Stimulated activated CD8-positive, alpha-beta memory T cell treated with anti-CD3 and anti-CD28 coated beads, Interleukin-12 subunit alpha, Interleukin-12 subunit beta, amount 100 ng/mL, for 24 hours (primary cell): ENCODE measurements around the gene ZNF304.
A peak's percentile ranks its signal among the peaks of the same experiment; 100 is the strongest.
"Not testable (repeated sequence)": the region's sequence is repeated elsewhere in the genome, so short reads cannot be mapped to it uniquely, and the experiment has no call there.

Experiments
- DNase-seq: peaks from one replicate; pipeline ENCODE4 v3.0.0-alpha.2; 2020; ENCODE audit errors: extremely low read depth

The ZNF304 gene

DNA sequence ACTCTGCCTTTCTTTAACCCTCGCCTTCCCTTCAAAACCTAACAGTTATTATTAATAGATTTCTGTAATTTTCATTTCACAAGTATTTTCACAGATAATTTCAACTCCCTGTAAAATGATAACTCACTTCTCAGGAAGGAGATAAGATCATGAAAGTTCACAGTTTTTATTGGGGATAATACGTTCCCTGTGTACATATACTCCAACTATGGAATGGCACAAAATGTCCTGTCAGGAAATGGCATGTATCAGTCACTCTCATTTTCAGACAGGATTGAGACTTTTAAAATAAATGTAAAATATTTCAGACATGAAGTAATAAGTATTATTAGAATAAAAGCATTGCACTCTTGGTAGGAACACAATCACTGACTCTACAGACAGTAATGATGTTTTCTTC, 11.3 kb downstream of the ZNF304 start:
- no peak for DNase-seq

DNA sequence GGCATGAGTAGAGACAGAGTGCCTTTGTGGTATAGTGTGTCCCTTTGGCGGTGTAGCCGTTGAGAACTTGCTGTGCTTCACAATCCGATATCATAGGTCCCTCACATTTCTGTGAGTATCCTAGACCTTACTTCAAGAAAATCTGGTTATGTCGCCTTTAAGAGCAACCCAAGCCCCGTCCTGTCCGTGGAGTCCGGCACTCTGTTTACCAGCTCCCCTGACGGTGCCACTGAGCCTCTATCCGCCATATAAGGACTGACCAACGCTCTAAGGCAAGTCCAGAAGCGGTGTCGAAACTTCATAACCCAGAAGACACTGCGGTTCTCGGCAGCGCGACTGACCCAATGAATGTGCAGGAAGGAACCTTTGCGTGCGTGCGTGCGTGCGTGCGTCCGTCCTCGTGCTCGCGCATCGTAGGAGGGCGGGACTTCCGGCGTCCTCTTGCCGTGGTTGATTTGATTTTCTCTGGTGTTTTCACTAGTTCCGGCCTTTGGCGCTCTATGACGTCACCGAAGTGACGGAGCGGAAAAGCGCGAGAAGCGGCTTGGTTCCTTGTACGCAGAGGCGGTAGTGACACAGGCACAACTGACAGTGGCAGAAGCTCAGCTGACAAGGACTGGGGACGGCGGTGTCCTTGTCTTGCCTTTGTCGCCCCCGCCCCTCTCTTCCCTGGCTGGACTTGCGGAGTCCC, 12.1 kb downstream of the ZNF304 start, which contains the start of the genes TRAPPC2B and ZNF547:
Gene TRAPPC2B, plus strand, starts transcription at position 555 of the 691 bp plus-strand sequence. CDS start 1,283 bp downstream, outside the sequence.
Gene ZNF547, plus strand, starts transcription at position 555 of the 691 bp plus-strand sequence. CDS start 5,005 bp downstream, outside the sequence.
- DNase-seq, result peak; percentile 92

DNA sequence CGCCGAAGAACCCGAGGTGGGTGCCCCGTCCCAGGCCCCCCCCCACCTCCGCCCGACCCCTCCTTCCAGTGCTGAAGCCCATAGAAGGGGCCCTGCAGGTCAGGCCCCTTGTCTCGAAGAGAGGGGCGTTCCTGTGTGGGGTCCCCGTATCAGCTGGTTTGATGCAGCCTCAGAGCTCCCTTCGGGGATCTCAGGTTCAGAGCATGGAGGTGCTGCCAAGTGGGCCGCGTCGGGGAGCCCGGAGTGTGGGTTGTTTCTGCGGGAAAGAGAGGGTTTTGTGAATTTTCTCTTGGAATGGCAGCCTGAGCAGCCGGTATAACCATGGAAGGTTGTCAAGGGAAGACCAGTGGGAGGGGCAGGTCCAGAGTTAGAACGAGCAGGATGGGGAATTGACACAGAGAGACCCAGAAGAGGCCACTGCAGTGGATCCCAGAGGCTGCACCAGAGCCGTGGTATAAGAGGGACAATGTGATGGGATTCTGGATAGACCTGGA, 12.7 kb downstream of the ZNF304 start:
- DNase-seq, result no peak

DNA sequence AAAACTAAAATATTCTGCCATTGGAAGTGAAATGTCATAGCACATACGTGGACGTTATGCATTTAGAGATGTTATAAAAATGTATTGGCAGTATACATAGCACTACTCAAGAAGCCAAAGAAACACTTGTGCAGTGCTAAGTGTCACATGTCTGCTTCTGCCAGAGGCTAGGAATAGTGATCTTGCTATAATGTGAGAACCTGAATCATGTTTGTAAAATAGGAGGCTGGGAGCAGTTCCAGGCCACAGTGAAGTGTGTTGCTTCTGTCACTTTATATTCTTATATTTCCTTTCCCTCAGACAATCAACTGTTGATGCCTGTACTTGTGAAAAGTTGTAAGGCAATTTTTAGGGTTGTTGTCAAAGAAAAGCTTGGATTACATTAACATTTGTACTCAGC, 15.7 kb downstream of the ZNF304 start:
- no peak for DNase-seq

DNA sequence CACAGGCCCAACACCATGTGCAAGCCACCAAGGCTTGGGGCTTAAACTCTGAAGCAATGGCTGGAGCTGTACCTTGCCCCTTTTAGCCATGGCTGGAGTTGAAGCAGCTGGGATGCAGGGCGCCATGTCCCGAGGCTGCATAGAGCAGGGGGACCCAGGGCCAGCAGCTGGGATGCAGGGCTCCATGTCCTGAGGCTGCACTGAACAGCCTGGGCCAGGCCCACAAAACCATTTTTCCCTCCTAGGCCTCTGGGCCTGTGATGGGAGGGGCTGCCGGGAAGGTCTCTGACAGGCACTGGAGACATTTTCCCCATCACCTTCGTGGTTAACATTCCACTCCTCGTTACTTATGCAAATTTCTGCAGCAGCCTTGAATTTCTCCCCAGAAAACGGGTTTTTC, 23.1 kb downstream of the ZNF304 start:
- no peak for DNase-seq

GRCh38 chr19:57374647-57375046, 23.6 kb downstream of the ZNF304 start:
- DNase-seq, result not testable (repeated sequence)

GRCh38 chr19:57376151-57376550, 25.1 kb downstream of the ZNF304 start:
- no peak for DNase-seq

- DNase-seq, result no peak
Measured at GRCh38 chr19:57377498-57378146, 26.6 kb downstream of the ZNF304 start.

DNA sequence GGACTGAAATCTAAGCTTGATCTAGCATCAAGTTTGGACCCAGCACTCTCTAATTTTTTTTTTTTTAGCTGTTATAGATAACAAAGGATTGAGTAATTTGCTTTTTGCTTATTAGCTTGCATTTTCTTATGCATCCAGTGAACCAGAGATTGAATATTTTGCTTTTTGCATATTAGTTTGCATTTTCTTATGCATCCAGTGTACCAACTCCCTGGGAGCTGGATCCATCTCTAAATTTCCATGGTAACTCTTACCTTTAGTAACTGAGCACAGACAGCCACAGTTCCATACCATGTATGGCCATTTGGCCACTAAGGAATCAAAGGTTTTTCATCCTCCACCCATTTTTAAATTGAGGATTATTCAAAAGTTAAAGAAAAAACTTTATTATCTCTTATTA, 29.9 kb downstream of the ZNF304 start:
- DNase-seq, result no peak

- DNase-seq, result no peak
Measured at GRCh38 chr19:57382806-57383488, 31.9 kb downstream of the ZNF304 start.

GRCh38 chr19:57389194-57389729, 38.2 kb downstream of the ZNF304 start:
- DNase-seq, result no peak

DNA sequence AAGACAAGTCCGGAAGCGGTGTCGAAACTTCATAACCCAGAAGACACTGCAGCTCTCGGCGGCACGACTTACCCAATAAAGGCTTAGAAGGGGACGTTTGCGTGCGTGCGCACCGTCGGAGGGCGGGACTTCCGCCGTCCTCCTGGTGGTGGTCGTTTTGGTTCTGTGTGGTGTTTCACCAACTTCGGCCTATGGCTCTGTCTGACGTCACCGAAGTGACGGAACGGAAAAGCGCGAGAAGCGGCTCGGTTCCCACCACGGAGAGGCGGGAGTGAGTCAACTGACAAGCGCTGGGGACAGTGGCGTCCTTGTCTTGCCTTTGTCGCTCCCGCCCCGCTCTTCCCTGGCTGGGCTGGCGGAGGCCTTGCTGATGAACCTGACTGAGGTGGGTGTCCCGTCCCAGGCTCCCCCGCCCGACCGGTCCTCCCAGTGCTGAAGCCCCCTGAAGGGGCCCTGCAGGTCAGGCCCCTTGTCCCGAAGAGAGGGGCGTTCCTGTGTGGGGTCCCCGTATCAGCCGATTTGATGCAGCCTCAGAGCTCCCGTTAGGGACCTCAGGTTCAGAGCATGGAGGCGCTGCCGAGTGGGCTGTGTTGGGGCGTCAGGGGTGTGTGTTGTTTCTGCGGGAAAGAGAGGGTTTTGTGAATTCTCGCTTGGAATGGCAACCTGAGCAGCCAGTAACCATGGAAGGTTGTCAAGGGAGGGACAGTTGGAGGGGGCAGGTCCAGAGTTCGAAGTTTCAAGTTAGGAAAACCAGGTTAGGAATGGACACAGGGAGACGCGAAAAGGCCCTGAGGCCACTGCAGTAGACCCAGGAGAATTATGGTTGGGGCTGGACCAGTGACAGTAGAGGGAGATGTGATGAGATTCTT, 38.9 kb downstream of the ZNF304 start, which contains the start of gene ZNF548:
Gene ZNF548, plus strand, starts transcription at position 125 of the 869 bp plus-strand sequence. Its CDS starts 246 bp downstream, at position 371.
- DNase-seq, result peak; percentile 96

DNA sequence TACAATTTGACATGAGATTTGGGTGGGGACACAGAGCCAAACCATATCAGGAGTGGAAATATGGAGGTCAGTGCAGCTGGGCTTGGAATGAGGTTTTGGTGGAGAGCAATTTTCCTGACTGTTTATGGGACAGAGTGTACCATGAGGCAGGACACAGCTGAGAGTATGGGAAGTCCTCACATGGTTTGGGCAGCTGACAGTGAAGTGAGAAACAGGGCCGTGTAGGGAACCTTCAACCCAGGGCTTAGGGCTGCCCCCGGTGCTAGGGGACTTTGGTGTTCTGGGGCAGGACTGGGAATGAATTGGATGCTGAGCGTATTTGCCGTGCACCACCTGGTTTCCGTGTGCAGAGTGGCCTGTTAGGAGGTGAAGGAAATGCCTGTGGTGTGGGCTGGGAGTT, 44.6 kb downstream of the ZNF304 start:
- no peak for DNase-seq

GRCh38 chr19:57398868-57399267, 47.8 kb downstream of the ZNF304 start:
- no peak for DNase-seq

DNA sequence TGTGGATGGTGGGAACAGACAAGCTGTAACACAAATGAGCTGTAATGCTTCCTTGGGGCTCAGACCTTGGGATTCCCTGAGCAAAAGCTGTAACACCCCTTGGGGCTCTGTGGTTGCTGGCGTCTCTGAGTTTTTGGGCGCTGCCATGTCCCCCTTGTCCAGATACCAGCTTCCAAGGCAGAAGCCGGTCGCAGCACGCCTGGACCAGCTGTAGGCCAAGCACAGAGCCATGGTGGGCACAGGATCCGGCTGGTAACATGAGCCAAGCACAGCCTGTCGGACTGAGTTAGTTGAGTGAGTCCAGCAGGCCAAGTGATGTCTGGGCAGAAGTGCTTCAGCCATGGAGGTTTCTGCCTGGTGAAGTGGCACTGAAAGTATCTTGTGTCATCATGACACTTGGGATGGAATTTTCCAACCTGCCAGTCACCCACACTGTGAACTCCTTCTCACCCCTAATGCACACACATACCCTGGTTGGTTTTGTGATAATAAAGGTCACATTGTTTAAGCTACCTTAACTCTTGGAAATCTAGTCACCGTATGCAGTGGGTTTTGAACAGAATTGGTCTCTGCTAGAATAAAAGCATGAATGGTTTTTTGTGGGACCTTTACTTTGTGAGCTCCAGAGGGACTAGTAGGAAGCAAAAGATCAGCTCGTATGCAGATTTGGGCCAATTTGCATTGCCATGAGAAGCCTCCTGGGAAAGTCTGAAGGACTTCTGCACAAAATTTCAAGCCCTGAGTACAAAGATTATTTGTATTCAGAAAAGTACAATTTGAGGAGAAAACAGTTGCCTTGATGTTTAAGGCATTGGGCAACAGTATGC, 52.9 kb downstream of the ZNF304 start:
- DNase-seq, result no peak

GRCh38 chr19:57406516-57407123, 55.5 kb downstream of the ZNF304 start:
- DNase-seq, result peak; percentile 11
